GM12878 (cell line): ENCODE measurements around the gene CACNB3. TPM values are rescaled to one million over a fixed set of nuclear protein-coding genes. Genes with fewer than 3 reads are reported as not detected.

Experiments used
- ATAC-seq: fragments of 200-7000 bp; cut with Tn5 transposase; 3 replicates; pipeline ENCODE4 v1.9.1; 2020; ENCODE audit warnings: mild to moderate bottlenecking, moderate library complexity
- BruUV-seq: library from RNA; stranded (reverse); fragments of 400-500 nt; replicated peaks from 2 replicates; lab custom pipeline; 2021; lab: Mats Ljungman, UMichigan
- CTCF ChIA-PET: fragments of 300-600 bp; sonication (Branson Sonifier 250); formaldehyde crosslinking; extraction: SDS; loops from one replicate; lab custom pipeline; 2021; ENCODE audit warnings: inconsistent platforms; lab: Yijun Ruan, JAX
- POLR2A ChIA-PET: fragments of 350-600 bp; formaldehyde crosslinking; extraction: SDS; loops from one replicate; lab custom pipeline; 2021; ENCODE audit warnings: inconsistent platforms; lab: Charles Lee
- RAD21 ChIA-PET: fragments of 300-600 bp; sonication (Branson Sonifier 250); formaldehyde crosslinking; loops from one replicate; lab custom pipeline; 2023; ENCODE audit warnings: antibody characterized with exemption; ENCODE audit not compliant: unreplicated experiment; lab: Charles Lee
- SMC1A ChIA-PET: fragments of 300-600 bp; sonication (Branson Sonifier 250); formaldehyde crosslinking; loops from one replicate; lab custom pipeline; 2023; ENCODE audit not compliant: unreplicated experiment, uncharacterized antibody; lab: Charles Lee
- DNase-seq: peaks from one replicate; pipeline ENCODE4 v3.0.0-alpha.2; 2011; ENCODE audit warnings: low read depth, low spot score
- FAIRE-seq: peaks from 3 replicates; lab custom pipeline; 2011; peaks lifted over from hg19 to GRCh38; lab: Jason Lieb, UNC
- H2AFZ ChIP-seq: 2 replicates; pipeline ENCODE4 v1.6.0; 2011; ENCODE audit warnings: low read depth, low read length, control low read depth; ENCODE audit not compliant: control insufficient read depth
- H3K27ac ChIP-seq: 2 replicates; pipeline ENCODE4 v1.5.1; 2011; ENCODE audit warnings: control low read depth; ENCODE audit not compliant: control insufficient read depth, insufficient read depth
- H3K27me3 ChIP-seq, 2 experiments: replicated peaks in 1 of 2; 2 replicates each; pipeline versions ENCODE4 v1.6.0 to v1.6.1; 2011; ENCODE audit warnings: low read length in 1 of 2; ENCODE audit not compliant: control insufficient read depth in 2 of 2, insufficient read depth in 2 of 2
- H3K36me3 ChIP-seq, 2 experiments: 2 replicates each; pipeline ENCODE4 v1.5.1; 2011; ENCODE audit warnings: low read length in 1 of 2; ENCODE audit not compliant: control insufficient read depth in 2 of 2, insufficient read depth in 2 of 2
- H3K4me1 ChIP-seq: 2 replicates; pipeline ENCODE4 v1.6.1; 2011; ENCODE audit warnings: mild to moderate bottlenecking, low read length, moderate library complexity, mixed read lengths; ENCODE audit not compliant: control insufficient read depth, insufficient read depth
- H3K4me2 ChIP-seq: 2 replicates; pipeline ENCODE4 v1.6.0; 2011; ENCODE audit warnings: control low read depth; ENCODE audit not compliant: control insufficient read depth, insufficient read depth
- H3K4me3 ChIP-seq: fragments of 200-600 bp; sonication (generic); 2 replicates; pipeline ENCODE4 v1.5.1; 2016
- H3K79me2 ChIP-seq: 2 replicates; pipeline ENCODE4 v1.6.0; 2011; ENCODE audit warnings: low read length; ENCODE audit not compliant: control insufficient read depth, insufficient read depth
- H3K9ac ChIP-seq: 2 replicates; pipeline ENCODE4 v1.8.0; 2011; ENCODE audit warnings: low read length, control low read depth, mixed read lengths; ENCODE audit not compliant: control insufficient read depth, insufficient read depth
- H3K9me3 ChIP-seq: replicated peaks from 3 replicates; pipeline ENCODE4 v1.5.1; 2011; ENCODE audit warnings: mild to moderate bottlenecking, low read length; ENCODE audit not compliant: control insufficient read depth, insufficient read depth
- H4K20me1 ChIP-seq: 2 replicates; pipeline ENCODE4 v1.6.0; 2011; ENCODE audit not compliant: control insufficient read depth, insufficient read depth
- BRCA1 ChIP-seq: IDR thresholded peaks from 2 replicates; pipeline ENCODE4 v1.6.1; 2011; ENCODE audit warnings: low read depth, low read length, improper control_type of control experiment
- CREB1 ChIP-seq: IDR thresholded peaks from 2 replicates; pipeline ENCODE4 v1.6.1; 2012; ENCODE audit warnings: low read depth, mild to moderate bottlenecking, inconsistent platforms
- EGR1 ChIP-seq, 2 experiments: IDR thresholded peaks; 1 replicate in 1 of 2; 2 replicates in 1 of 2; pipeline ENCODE4 v1.6.1; 2011 to 2012; ENCODE audit warnings: low read depth in 2 of 2, low read length in 2 of 2, borderline replicate concordance in 1 of 2, mild to moderate bottlenecking in 1 of 2, moderate library complexity in 1 of 2
- FOXM1 ChIP-seq: IDR thresholded peaks from 2 replicates; pipeline ENCODE4 v1.6.1; 2012; ENCODE audit warnings: low read depth, mild to moderate bottlenecking, inconsistent platforms, low read length, moderate library complexity
- JUND ChIP-seq: IDR thresholded peaks from 2 replicates; pipeline ENCODE4 v1.6.1; 2012; ENCODE audit warnings: low read depth, mild to moderate bottlenecking, low read length, improper control_type of control experiment, moderate library complexity
- KAT2A ChIP-seq: conservative IDR thresholded peaks from 2 replicates; pipeline ENCODE4 v1.6.1; 2011; ENCODE audit warnings: low read depth, low read length; ENCODE audit not compliant: control insufficient read depth
- NR2F1 ChIP-seq: fragments of 450-650 bp; conservative IDR thresholded peaks from 2 replicates; pipeline ENCODE4 v1.6.1; 2017; ENCODE audit warnings: mild to moderate bottlenecking
- SIN3A ChIP-seq: IDR thresholded peaks from 2 replicates; pipeline ENCODE4 v1.6.1; 2012; ENCODE audit warnings: low read depth, low read length, improper control_type of control experiment
- SREBF1 ChIP-seq: IDR thresholded peaks from 2 replicates; pipeline ENCODE4 v1.6.1; 2012; ENCODE audit warnings: mild to moderate bottlenecking, low read length
- ZBED1 ChIP-seq: IDR thresholded peaks from 2 replicates; pipeline ENCODE4 v1.6.1; 2016; ENCODE audit warnings: borderline replicate concordance
- WGBS: methylation state at CpG from one replicate; pipeline ENCODE4 v1.1.6; 2016; ENCODE audit warnings: low lambda C conversion rate; ENCODE audit not compliant: insufficient replicate concordance, insufficient coverage; ENCODE audit errors: missing lambda C conversion rate; 5-methylcytosine and 5-hydroxymethylcytosine counted together
- in situ Hi-C: fragments of 300-500 bp; cut with MboI; formaldehyde crosslinking; loops from 9 replicates; pipeline ENCODE4 v1.14.3; 2018; ENCODE audit warnings: mixed read lengths
- intact Hi-C: fragments of 100-400 bp; cut with micrococcal nuclease; formaldehyde crosslinking; loops from one replicate; pipeline ENCODE4 v1.14.2; 2022; ENCODE audit not compliant: unreplicated experiment
- polyA plus RNA-seq, 11 experiments: library from polyadenylated mRNA; depleted of rRNA in 4 of 11; unstranded in 6 of 11; stranded (reverse) in 5 of 11; fragments of >200 nt; fragmentation: Nextera tagmentation in 4 of 11; fragmentation: Illumina TruSeq in 1 of 11; extraction: Ambion mirVana in 4 of 11; extraction: Trizol in 1 of 11; gene quantifications; 1 replicate in 1 of 11; 2 replicates in 10 of 11; pipeline versions ENCODE4 v1.2.1 to v1.2.3, GENCODE V29; 2011 to 2016; ENCODE audit warnings: inconsistent platforms in 2 of 11, missing spikeins in 2 of 11, low read depth in 1 of 11
- total RNA-seq, 4 experiments: library from RNA; depleted of rRNA in 3 of 4; stranded (reverse); fragments of >200 nt in 3 of 4; fragmentation: Illumina TruSeq in 1 of 4; extraction: Trizol in 1 of 4; gene quantifications; 2 replicates each; pipeline versions ENCODE4 v1.2.1 to v1.2.3, GENCODE V29; 2013 to 2021
- TF ChIP-seq, protein P1 (sequence below): fragments of 450-650 bp; IDR thresholded peaks from 2 replicates; pipeline ENCODE4 v1.6.1; 2016; ENCODE audit warnings: mild to moderate bottlenecking, moderate library complexity, borderline replicate concordance
- TF ChIP-seq, protein P2 (sequence below): fragments of 450-650 bp; formaldehyde crosslinking; IDR thresholded peaks from 2 replicates; pipeline ENCODE4 v1.5.0; 2022; ENCODE audit warnings: mild to moderate bottlenecking, missing genetic modification characterization
- TF ChIP-seq, protein P3 (sequence below): fragments of 150-350 bp; IDR thresholded peaks from 2 replicates; pipeline ENCODE4 v1.6.1; 2016; ENCODE audit warnings: low read depth, low read length

Gene CACNB3
- total and polyA plus RNA-seq, 10 of the 15 experiments (the other 5 are each of a cell fraction or from before 2014, with no cell fraction given) = 0.78 to 5.0 (median 1.7) TPM

DNA sequence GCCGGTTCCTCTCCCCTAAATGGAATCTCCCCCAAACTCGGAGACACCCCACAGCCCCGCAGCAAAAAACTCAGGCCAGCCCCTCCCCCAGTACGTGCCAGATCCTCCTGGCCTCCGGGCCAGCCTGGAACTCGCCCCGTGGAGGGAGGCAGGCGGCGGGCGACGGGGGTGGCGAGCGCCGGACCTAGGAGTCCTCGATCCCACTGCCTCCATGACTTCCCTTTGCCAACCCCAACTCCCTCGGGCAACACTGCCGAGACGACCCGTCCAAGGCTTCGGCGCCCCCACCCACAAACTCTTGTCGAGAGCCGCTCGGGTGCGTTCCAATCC, 29.8 kb upstream of the CACNB3 start:
- H3K36me3 ChIP-seq = no peaks in the 10 kb centered on the region
- H3K79me2 ChIP-seq = no peaks in the 10 kb centered on the region
- 2% methylated on average over 25 of the region's 25 CpGs for WGBS
- no peaks in the 10 kb centered on the region for H3K4me1 ChIP-seq
- no peak overlapping the region for H3K9ac ChIP-seq
- H3K27me3 ChIP-seq = no peaks in the 10 kb centered on the region
- POLR2A ChIA-PET = interaction anchor here (0.6 to 2.2 kb wide), 2 partner anchors 10 to 35 kb away, joined by 3 to 9 read pairs; no protein-coding TSS in a partner anchor
- H3K4me3 ChIP-seq = no peak overlapping the region
- DNase-seq = no peak
- SMC1A ChIA-PET = interaction anchor here (1.8 to 2.3 kb wide), 2 partner anchors 28 to 36 kb away, joined by 4 to 14 read pairs; no protein-coding TSS in a partner anchor
- FAIRE-seq = no peak
- CTCF ChIA-PET = interaction anchor here (0.6 to 3.0 kb wide), 3 partner anchors 27 to 66 kb away, joined by 3 to 31 read pairs (median 17); no protein-coding TSS in a partner anchor
- intact Hi-C loops = no loop called here
- in situ Hi-C loops = no loop called here
- RAD21 ChIA-PET = interaction anchor here (1.1 to 2.1 kb wide), 3 partner anchors 35 to 168 kb away, joined by 3 to 16 read pairs (median 5); no protein-coding TSS in a partner anchor
- no TSS peak for BruUV-seq
- ATAC-seq = peak; percentile 9
- H3K4me2 ChIP-seq = no peak overlapping the region
- no peaks in the 10 kb centered on the region for H3K9me3 ChIP-seq
- H3K27ac ChIP-seq = no peak overlapping the region
- H4K20me1 ChIP-seq = no peaks in the 10 kb centered on the region
- H2AFZ ChIP-seq = no peak overlapping the region
- no peak for TF ChIP-seq SREBF1
- no peak for TF ChIP-seq NR2F1
- no peak for TF ChIP-seq JUND
- TF ChIP-seq, protein P1, sequence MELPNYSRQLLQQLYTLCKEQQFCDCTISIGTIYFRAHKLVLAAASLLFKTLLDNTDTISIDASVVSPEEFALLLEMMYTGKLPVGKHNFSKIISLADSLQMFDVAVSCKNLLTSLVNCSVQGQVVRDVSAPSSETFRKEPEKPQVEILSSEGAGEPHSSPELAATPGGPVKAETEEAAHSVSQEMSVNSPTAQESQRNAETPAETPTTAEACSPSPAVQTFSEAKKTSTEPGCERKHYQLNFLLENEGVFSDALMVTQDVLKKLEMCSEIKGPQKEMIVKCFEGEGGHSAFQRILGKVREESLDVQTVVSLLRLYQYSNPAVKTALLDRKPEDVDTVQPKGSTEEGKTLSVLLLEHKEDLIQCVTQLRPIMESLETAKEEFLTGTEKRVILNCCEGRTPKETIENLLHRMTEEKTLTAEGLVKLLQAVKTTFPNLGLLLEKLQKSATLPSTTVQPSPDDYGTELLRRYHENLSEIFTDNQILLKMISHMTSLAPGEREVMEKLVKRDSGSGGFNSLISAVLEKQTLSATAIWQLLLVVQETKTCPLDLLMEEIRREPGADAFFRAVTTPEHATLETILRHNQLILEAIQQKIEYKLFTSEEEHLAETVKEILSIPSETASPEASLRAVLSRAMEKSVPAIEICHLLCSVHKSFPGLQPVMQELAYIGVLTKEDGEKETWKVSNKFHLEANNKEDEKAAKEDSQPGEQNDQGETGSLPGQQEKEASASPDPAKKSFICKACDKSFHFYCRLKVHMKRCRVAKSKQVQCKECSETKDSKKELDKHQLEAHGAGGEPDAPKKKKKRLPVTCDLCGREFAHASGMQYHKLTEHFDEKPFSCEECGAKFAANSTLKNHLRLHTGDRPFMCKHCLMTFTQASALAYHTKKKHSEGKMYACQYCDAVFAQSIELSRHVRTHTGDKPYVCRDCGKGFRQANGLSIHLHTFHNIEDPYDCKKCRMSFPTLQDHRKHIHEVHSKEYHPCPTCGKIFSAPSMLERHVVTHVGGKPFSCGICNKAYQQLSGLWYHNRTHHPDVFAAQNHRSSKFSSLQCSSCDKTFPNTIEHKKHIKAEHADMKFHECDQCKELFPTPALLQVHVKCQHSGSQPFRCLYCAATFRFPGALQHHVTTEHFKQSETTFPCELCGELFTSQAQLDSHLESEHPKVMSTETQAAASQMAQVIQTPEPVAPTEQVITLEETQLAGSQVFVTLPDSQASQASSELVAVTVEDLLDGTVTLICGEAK = no peak
- TF ChIP-seq, protein P2, sequence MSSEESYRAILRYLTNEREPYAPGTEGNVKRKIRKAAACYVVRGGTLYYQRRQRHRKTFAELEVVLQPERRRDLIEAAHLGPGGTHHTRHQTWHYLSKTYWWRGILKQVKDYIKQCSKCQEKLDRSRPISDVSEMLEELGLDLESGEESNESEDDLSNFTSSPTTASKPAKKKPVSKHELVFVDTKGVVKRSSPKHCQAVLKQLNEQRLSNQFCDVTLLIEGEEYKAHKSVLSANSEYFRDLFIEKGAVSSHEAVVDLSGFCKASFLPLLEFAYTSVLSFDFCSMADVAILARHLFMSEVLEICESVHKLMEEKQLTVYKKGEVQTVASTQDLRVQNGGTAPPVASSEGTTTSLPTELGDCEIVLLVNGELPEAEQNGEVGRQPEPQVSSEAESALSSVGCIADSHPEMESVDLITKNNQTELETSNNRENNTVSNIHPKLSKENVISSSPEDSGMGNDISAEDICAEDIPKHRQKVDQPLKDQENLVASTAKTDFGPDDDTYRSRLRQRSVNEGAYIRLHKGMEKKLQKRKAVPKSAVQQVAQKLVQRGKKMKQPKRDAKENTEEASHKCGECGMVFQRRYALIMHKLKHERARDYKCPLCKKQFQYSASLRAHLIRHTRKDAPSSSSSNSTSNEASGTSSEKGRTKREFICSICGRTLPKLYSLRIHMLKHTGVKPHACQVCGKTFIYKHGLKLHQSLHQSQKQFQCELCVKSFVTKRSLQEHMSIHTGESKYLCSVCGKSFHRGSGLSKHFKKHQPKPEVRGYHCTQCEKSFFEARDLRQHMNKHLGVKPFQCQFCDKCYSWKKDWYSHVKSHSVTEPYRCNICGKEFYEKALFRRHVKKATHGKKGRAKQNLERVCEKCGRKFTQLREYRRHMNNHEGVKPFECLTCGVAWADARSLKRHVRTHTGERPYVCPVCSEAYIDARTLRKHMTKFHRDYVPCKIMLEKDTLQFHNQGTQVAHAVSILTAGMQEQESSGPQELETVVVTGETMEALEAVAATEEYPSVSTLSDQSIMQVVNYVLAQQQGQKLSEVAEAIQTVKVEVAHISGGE (CRISPR knock-in tag) = no peak
- TF ChIP-seq EGR1 (IDR thresholded peaks at IDR 0.05; ENCODE audit: borderline replicate concordance in 1 of 2, low read depth in 2 of 2, low read length in 2 of 2) = no peak
- no peak for TF ChIP-seq CREB1
- TF ChIP-seq BRCA1 = no peak
- TF ChIP-seq KAT2A = no peak
- TF ChIP-seq ZBED1 = no peak
- TF ChIP-seq, protein P3, sequence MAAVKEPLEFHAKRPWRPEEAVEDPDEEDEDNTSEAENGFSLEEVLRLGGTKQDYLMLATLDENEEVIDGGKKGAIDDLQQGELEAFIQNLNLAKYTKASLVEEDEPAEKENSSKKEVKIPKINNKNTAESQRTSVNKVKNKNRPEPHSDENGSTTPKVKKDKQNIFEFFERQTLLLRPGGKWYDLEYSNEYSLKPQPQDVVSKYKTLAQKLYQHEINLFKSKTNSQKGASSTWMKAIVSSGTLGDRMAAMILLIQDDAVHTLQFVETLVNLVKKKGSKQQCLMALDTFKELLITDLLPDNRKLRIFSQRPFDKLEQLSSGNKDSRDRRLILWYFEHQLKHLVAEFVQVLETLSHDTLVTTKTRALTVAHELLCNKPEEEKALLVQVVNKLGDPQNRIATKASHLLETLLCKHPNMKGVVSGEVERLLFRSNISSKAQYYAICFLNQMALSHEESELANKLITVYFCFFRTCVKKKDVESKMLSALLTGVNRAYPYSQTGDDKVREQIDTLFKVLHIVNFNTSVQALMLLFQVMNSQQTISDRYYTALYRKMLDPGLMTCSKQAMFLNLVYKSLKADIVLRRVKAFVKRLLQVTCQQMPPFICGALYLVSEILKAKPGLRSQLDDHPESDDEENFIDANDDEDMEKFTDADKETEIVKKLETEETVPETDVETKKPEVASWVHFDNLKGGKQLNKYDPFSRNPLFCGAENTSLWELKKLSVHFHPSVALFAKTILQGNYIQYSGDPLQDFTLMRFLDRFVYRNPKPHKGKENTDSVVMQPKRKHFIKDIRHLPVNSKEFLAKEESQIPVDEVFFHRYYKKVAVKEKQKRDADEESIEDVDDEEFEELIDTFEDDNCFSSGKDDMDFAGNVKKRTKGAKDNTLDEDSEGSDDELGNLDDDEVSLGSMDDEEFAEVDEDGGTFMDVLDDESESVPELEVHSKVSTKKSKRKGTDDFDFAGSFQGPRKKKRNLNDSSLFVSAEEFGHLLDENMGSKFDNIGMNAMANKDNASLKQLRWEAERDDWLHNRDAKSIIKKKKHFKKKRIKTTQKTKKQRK = no peak
- TF ChIP-seq FOXM1 = no peak
- TF ChIP-seq SIN3A = no peak
